ENCODE results near the gene LRRC49.

Gene LRRC49

DNA sequence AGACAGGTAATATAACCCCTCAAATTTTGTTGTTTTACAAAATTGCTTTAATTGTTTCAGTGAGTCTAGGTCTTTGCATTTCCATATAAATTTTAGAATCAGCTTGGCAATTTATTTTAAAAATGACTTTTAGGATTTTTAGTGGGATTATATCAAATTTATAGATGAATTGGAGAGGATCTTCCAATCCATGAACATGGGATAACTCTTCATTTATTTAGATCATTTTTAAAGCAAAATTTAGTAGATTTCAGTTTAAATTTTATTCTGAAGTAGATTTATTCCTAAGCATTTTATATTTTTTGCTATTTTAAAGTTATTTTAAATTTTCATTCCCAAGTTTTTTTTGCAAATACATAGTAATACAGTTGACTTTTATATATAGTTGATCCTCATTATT, 164.5 kb downstream of the LRRC49 start:
- DNase-seq: no peak

- DNase-seq: no peak
Measured at GRCh38 chr15:71057581-71057980, 165.0 kb downstream of the LRRC49 start.

DNA sequence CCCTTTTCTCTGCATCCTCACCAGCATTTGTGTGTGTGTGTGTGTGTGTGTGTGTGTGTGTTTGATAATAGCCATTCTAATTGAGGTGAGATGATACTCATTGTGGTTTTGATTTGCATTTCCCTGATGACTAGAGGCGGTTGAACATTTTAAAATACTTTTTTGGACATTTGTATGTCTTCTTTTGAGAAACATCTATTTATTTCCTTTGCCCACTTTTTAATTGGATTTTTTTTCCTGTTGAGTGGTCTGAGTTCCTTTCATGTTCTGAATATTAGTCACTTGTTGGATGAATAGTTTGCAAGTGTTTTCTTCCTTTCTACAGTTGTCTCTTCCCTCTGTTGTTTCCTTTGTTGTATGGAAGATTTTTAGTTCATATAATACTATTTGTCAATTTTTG, 168.4 kb downstream of the LRRC49 start:
- no peak for DNase-seq

DNA sequence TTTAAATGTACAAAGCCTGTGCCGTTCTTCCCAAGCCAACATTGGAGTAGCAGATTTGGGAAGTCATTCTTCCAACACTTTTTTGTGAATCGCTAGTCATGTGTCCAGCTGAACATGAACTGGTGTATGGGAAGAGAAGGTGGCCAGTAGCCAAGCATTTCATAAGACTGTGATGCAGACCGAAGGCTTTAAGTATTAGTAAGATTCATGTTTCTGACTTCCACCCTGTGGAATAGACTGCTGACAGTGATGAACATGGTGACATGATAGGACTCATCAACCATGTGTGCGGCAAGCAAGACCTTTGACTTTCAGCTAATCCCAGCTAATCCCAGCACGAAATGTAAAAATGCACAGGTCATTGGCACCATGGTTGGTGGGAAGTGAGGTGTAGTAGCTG, 174.4 kb downstream of the LRRC49 start:
- DNase-seq: no peak

DNA sequence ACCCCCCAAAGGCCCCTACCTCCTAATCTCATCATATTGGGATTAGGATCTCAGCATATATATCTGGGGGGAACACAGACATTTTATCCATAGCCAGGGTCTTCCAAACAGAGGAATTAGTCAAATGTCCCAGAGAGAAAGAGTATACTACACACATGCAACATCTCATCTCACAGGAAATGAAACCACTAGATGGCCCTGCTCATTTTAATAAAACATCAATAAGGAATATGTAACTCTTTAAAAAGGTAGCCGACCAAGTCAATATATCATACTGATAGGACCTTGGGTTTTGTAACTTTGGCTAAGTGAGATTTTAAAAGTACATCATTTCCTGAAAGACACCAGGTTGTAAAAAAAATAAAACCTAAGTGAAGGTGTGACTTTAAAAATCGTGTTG, 177.1 kb downstream of the LRRC49 start:
- no peak for DNase-seq

DNA sequence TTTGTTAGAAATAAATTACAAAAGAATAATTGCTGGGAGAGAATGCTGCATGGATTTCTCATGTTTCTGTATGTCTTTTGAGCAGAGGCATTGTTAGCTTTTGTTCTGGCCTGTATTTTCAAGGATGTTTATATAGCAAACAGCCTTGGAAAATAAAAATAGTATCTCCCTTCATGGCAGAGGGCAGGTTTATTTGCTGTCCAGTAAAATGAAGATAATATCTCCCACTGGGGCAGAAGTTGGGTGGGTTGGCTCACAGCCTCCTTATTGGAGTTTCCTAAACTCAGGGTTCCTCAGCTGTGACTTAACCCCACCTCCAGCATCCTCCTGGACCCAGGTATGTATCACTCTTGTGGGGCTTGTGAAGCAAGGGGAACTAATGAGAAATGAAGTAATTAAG, 178.9 kb downstream of the LRRC49 start:
- no peak for DNase-seq

- no peak for DNase-seq
Measured at GRCh38 chr15:71072423-71072822, 179.8 kb downstream of the LRRC49 start.

- no peak for DNase-seq
Measured at GRCh38 chr15:71078506-71079207, 186.0 kb downstream of the LRRC49 start.

DNA sequence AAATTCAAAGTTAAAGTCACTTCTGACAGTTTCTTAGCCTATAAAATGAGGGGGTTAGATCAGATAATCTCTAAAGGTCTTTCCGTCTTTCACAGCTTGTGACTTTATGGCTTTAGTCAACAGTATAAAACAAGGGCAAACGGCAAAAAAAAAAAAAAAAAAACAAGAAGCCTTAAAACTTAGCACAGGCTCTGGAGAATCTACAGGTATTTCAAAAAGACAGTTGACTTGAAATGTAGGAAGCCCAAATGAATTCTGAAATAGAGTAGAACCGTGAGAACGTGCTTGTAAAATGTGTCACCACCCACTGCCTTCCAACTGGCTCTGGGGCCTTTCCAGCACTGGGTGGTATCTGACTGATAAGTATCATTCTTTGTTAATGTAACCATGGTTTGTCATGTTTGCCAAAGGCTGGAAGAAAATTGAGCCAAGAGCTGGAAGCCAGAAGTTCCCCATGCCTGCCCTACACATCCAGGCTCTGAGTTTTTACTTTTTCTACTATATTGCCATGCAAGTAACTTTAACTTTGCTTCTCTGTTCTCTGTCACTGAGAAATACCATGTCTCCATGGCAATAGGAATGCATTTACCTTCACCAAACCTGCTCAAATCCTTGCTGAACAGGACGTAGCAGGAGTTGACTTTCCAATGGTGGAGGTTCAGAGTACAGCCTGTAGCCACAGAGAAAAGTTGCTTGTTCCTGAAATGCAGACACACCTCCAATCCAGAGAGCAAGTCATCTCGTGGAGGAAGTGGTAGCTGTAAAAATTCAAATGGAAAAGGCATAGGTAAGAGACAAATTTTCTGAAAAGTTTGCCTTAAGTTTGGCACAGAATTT, 186.8 kb downstream of the LRRC49 start:
- DNase-seq: no peak

DNA sequence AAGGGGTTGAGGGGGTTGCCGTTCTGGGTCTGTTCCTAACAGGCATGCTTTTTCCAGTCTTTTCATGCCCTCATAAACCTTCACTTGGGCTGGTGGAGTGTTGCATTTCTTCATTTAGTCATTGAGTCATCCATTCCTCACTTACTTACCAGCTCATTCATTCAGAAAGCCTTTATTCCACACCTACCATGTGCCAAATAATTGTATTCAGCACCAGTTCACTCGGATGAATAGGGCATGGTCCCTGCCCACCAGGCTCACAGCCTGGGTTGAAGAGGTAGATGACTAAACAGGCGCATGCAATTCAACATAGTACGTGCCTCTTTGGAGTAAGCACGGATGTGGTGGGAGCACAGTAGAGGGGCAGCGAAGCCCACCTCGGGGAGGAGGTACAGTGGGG, 187.5 kb downstream of the LRRC49 start:
- no peak for DNase-seq

DNA sequence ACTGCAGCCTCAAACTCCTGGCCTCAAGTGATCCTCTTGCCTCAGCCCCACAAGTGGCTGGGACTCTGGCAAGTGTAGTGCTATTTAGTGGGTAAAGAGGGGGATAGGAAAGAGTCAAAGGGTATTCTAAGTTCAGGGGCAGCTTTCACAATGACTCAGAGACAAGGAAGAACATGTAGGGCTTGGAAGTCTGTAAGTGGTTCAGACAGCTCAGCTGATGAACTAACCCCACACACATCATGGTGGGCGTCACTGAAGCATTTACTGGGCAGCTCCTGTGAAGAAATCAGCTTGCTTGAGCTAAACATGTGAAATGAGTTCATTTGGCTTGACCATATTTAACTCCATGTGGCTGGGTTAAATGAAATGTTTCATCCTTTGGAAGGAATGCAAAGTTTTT, 188.1 kb downstream of the LRRC49 start:
- DNase-seq: no peak

- DNase-seq: no peak
Measured at GRCh38 chr15:71082803-71083202, 190.2 kb downstream of the LRRC49 start.

- DNase-seq: no peak
Measured at GRCh38 chr15:71083349-71083748, 190.7 kb downstream of the LRRC49 start.

- DNase-seq: no peak
Measured at GRCh38 chr15:71084264-71084663, 191.6 kb downstream of the LRRC49 start.

- DNase-seq: no peak
Measured at GRCh38 chr15:71085809-71086208, 193.2 kb downstream of the LRRC49 start.

GRCh38 chr15:71088155-71088554, 195.5 kb downstream of the LRRC49 start:
- DNase-seq: no peak

DNA sequence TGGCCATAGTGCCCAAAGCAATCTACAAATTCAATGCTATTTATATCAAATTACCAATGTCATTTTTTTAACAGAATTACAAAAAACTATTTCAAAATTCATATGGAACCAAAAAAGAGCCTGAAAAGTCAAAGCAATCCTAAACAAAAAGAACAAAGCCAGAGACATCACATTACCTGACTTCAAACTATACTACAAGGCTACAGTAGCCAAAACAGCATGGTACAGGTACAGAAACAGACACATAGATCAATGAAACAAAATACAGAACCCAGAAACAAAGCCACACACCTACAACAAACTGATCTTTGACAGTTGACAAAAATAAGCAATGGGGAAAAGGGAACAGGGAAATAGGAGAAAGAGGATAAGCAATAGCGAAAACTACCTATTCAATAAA, 196.1 kb downstream of the LRRC49 start:
- no peak for DNase-seq

DNA sequence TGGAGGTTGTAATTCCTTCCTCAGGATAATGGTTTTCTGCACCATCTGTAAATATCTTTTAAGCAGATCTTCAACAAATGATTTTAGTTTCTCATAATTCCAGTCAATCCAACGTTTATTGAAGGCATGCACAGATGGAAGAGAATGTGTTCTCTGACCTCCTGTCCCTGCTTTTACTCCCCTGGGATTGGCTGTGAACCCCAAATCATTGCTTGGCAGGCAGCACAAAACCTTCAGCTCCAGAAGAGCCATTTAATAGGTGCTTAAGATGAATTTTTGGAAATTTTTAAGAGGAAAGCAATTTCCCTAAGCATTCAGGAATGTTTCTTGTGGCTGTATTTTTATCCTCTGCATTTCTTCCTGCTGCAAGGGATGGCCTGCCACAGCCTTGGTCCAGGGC, 197.2 kb downstream of the LRRC49 start:
- no peak for DNase-seq

- no peak for DNase-seq
Measured at GRCh38 chr15:71091601-71092000, 199.0 kb downstream of the LRRC49 start.

- no peak for DNase-seq
Measured at GRCh38 chr15:71092056-71092600, 199.5 kb downstream of the LRRC49 start.

DNA sequence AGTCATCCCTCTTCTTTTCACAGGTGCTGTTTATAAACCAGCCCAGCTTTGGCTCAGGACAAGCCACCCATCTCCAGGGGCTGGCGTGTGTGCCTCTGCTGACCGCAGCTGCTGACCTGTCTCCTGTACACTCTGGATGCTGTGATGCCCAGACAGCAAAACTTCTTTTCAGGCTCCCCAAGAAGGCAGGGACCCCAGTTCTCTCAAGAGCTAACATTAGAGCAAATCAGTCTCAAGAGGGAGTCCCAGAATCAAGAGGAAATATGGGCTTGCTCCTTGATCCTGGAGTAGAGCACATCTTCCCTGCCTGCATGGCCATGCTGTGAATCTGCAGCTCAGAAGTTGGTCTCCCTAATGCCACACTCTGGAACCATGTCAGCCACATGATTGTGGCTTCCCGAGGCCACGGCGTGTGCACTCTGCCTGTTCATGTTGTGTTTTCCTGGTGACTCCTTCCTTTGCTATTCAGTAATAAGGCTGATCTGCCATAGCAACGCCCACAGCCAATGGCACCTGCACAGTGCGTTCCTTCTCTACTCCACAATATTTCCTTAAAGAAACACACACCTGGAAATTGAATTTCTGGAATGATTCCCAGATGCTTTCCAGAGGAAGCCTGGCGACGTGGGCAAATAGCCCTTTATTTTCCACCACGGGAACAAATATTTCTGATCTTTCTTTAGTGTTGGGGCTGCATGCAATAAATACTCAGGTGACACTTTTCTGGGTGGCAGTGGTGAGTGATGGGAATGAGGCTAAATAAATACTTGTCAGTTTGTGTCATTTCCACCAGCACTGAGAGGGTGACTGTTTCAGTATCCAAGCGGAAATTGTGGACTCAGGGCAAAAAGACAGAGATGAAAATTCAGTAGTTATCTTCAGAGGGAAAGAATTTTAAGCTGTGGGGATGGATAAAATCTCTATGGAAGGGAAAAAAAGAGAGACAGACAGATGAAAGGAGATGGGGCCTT, 200.7 kb downstream of the LRRC49 start:
- DNase-seq: no peak

DNA sequence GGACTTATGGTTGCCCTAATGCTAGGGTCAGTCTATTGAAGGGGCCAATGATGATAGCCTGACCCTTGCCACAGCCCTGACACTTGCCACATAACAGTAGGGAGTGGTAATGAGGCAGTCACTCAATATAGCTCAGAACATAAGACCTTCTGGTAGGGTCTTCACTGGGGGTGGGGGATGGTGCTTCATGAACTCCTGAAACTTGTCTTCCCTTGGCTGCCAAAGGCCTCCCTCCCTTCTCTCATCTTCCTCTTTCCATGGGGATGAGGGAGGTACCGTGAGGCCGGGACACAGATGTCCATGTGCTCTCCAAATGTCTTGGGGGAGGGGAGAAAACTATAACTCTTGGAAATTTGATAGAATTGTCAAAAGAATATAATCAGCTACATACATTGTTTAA, 201.5 kb downstream of the LRRC49 start:
- DNase-seq: no peak

DNA sequence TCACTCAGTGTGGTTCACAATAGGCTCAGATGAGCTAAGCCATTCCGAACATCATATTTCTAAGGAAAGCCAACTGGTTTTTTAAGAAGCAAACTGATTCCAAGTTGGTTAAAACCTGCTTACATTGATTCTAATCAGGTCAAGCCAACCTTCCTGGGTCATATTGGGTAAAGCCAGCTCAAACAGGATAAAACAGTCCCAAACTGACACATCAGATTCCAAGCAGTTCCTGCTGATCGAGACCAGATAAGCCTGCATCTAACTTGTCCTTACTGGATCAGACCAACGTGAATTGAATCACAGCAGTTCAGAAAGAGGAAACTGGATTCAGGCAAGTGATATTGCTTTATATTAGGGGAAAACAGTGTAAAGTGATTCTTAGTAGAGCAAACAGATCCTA, 204.1 kb downstream of the LRRC49 start:
- no peak for DNase-seq
